Activated CD4-positive, alpha-beta T cell treated with anti-CD3 and anti-CD28 coated beads, Interleukin-2, amount 50 U/mL, for 4 hours (primary cell): ENCODE results near the gene AMPH.
A peak's percentile ranks its signal among the peaks of the same experiment; 100 is the strongest.

Experiments used
- DNase-seq, 2 experiments: peaks; one replicate each; pipeline ENCODE4 v3.0.0-alpha.2; 2020

The AMPH gene

DNA sequence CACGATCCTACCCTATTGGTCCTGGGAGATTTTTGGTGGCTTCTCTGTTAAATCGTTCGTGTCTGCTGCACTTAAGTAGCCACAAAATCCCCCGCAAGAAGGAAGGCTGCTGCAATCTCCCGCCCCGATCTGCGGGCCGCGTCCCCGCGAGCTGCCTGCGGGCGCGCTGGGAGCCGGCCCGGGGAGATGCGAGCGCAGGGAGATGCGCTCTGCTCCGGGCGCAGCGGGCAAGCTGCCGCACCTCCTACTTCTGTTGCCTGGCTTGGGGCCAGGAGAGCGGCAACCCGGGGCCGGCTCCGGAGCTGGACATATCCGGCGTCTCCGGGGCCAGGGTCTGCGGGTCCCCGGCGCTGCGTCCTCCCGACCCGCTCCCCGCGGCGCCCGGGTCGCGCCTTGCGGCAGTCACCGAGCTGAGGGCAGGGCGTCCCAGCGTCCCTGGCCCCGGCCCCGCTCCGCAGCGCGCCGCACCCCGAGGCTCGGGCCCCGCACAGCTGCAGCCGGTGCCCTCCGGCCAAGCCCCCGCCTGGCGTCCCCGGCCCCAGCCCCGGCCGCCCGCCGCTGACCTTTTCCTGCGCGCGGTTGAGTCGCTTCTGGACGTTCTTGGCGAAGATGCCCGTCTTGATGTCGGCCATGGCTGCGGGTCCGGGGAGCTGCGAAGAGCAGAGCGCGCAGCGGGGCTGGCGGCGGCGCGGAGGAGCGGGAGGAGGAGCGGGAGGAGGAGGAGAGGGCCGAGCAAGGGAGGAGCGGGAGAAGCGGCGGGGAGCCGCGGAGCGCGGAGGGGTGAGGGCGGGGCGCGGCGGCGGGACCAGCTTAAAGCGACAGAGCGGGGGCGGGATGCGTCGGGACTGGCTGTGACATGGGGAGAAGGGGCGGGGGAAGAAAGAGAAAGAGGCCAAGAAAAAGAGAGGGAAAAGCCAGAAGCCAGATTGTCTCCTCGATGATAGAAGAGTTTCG, at the start of gene AMPH:
Gene AMPH, minus strand, starts transcription at position 654 of the 954 bp plus-strand sequence. Its CDS starts 22 bp downstream, at position 632.
- DNase-seq: no peak

DNA sequence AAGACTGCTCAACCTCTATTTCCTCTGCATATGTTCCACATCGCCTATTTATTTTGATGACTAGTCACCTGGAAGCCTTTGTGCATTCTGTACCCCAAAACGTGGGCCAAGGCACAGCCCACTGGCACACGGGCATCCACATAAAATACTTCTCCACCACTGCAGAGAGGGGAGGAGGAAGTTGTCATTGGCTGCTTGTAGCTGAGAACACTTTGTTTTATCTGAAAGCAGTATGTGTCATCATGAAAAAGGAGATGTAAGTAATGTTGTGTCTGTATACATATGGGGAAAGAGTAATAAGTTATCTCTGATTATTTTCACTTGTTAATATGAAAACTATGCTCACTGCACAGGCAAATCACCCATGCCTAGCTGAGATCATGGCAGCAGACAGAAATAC, 48.2 kb upstream of the AMPH start:
- DNase-seq: no peak

DNA sequence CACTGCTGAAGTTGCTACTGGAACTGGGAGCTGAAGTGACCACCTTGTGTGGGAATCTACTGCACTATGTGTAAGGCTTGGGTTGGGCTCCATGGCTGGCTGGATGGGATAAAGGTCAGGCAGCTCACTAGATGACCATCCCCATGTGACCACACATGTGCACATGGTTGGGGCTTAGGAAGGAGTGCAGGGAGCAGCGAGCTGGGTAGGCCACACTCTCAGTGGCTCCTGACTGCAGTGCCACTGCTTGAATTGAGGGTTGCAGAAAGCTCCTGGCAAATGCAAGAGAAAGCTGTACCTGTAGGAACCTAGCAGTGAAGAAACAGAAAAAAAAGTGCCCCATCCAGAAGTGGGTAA, 47.5 kb upstream of the AMPH start:
- DNase-seq: no peak

DNA sequence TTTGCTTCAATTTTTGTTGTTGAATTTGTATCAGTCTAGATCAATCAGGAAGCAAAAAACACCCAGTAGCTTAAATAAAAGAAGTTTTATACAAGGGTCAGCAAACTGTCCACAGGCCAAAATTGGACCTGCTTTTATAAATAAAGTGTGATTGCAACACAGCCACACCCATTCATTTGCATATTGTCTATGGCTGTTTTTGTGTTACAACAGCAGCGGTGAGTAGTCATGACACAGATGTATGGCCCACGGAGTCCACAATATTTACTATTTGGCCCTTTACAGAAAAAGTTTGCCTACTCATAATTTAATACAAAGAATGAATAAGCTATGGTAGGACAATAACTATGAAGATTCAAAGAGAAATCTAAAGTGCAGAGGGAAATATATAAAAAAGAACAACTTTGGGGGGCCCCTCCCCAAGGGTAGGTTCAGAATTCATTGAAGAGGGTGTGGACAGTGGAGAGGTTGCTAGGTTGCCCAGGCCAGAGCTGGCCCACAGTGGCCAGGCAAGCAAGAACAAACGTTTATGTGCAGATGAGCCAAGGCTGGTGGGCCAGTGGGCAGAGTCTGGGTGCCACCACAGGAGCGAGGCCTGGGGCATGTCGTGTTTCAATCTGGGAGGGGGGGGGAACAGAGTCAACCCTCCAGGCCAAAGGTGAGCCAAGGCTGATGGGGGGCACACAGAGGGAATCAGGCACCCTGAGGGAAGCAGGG, 47.0 kb upstream of the AMPH start:
- DNase-seq: no peak

DNA sequence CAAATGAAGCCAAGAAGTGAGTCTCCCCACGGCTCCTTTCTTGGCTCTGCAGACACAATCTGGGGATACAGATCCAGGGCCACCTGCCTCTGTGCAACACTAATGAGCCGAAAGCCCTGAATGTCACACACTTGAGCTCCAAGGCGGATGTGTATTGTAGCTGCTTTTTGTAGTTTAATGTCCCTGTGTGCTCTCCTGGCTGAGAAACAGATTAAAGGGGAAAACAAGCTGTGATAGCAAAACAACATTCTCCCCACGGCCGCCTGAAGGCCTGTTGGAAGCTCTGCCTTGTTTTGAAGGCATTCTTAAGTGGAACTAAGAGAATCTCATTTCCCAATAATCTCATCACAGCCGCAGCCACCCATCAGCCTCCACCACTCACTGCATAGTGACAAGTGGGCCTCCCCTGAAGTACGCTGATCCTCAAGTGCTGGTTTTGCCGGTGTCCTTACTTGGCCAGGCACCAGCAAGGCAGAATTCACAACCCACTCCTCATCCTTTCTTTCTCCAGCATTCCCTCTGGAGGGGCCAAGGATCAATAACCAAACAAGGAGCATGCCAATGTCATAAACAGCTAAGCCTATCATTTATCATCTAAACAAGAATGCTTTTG, 44.4 kb upstream of the AMPH start:
- no peak for DNase-seq

DNA sequence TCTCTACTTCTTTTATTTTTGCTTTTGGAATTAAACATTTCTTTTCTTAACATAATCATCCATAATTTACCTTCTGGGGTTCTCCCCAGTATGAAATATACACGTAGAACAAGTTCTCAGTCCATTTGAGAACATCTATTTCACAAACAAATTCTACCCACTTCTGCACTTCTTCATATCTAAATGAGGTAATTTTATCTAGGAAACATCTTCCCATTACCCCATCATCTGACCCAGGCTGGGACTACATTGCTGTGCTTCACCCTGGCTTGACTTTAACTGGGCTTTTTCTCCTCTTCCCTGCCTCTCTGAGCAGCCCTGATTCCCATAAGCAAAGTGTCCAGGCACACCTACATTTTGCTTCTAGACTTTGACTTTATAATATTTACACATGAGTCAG, 43.3 kb upstream of the AMPH start:
- DNase-seq: no peak

DNA sequence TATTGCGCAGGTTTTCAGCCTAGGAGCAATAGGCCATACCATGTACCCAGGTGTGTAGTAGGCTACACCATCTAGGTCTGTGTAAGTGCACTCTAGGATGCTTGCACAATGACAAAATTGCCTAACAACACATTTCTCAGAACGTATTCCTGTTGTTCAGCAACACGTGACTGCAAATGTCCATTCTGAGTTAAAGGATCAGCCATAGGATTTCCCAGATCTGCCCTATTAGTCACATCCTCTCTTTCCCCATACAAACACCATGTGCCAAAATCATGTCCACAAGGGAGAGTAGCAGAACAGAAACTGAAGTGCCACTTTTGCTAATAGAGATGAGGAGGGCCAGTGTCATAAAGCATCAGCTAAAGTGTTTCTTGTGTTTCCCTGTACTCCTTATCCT, 42.6 kb upstream of the AMPH start:
- DNase-seq: no peak

DNA sequence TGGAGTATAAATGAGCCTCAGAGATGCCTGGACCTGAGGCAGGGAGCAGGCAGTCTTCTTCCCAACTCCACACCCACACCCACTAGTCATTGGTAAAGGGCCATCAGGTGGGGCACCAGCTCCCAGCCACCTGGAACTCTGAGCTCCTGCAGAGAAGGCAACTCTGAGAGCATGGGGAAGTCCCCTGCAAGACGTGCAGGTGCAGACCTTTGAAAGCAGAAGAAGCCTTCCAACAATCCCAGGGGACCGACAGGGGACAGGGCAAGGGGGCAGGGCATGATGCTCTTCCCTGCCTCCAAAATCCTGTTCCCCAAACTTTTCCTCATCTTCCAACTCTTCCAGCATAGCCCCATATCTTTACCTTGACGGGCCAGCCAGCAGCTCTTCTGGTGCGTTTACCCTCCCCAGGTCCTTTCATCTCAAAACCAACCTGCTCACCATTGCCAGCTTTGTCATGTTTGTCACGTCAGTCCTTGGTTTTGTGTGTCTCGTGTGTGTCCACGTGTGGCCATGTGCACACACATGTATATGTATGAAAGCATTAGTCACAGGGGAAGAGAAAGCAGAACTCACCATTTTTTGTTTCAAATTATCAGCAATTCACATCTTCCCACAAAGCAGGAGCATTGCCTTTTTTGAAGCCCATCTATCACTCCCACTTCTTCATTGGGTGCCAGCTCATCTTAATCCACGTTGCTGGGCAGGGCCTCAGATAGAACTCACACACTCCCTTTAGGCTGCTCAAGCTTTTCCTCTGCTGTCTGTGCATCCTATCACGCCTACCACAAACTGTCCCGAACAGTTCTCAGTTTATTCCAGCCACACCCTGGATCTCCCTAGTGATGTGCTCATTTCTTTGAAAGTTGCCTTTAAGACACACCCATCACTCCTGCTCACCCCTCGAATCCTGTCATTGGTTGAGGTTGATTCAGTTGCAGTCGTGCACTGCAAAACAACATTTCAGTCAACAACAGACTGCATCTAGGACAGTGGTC, 41.0 kb upstream of the AMPH start:
- no peak for DNase-seq

DNA sequence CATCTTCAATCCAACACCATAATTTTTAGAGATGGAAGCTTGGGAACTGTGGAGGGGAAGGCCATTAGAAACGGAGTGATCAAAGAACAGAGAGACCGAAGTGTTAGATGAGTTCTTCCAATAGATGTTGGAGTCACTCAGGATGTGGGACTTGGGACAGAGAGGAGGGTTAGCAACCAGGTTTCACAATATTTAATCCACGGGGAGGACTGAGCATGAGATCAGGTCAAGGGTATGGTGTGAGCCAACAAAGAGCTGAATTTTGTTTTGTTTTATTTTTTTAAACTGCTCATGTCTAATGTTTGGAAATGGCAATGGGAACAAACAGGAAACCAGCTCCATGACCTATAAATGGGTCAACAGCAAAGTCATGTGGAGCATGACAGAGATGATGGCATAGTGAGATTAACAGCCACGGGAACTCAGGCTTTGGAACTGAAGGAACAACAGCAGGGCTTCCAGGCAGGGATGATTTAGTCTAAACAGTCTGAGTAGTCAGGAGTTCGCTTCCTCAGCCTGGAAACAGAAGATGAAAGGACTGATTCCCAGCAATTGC, 38.9 kb upstream of the AMPH start:
- no peak for DNase-seq

DNA sequence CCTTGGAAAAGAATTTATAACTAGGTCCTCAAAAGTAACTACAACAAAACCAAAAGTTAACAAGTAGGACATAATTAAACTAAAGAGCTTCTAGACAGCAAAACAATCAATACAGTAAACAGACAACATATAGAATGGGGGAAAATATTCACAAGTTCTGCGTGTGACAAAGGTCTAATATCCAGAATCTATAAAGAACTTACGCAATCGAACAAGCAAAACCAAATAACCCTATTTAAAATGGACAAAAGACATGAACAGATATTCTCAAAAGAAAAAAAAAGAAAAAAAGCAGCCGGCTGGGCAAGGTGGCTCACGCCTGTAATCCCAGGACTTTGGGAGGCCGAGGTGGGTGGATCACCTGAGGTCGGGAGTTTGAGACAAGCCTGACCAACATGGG, 33.8 kb upstream of the AMPH start:
- no peak for DNase-seq

DNA sequence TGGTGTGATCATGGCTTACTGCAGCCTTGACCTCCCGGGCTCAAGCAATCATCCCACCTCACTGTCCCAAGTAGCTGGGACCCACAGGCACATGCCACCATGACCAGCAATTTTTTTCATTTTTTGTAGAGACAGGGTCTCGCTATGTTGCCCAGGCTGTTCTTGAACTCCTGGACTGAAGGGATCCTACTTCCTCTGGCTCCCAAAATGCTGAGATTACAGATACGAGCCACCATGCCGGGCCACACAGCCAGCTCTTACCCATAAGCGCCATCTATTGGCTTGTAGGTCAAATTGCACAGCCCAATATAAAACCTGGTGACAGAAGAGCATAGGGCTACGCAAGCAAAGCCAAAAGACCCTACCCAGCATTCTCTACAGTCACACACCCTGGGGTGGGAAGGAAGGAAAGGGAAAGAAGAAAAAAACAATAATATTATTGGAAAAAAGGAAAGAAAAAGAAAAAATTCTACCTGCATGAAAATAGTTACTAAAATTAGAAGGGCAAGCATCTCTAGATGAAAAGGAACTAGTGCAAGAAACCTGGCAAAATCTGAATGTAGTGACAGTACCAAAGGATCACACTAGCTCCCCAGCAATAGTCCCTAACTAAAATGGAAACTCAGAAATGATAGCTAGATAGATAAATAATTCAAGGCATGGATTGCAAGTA, 29.4 kb upstream of the AMPH start:
- peak in 1 of 2 experiments; percentile 5 for DNase-seq

DNA sequence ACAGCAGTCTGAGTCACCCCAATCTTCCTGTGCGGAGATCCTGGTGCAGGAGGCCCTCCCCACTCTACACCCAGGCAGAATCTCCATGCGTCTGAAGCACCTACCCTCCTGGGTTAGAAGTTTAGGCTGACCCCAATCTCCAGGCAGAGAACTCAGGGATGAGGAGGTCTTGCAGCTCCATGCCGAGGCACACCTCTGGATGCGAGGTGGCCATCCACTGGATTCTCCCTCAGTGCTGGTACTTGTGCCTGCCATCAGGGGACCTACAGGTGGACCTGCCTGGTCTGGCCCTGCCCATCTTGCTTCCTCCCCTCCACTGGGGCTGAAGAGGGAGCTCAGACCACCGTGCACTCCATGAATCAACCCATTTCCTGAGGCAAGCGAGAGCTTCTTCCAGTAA, 28.8 kb upstream of the AMPH start:
- DNase-seq: no peak

DNA sequence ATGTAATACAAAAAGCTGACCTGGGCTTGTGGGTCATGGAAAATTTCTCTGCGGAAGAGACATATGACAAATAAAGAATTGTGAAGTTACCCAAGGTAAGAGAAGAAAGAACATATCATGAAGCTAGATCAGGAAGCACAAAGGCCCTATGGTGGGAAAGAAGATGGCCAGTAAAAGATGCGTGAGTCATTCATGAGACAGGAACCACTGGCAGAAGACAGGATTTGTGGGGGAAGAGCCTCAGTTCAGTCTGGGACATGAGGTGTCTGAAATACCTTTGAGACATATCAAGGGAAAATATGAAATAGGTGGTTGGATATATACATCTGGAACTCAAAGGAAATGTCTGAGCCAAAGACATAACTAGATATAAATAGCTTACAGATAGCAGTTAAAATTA, 27.7 kb upstream of the AMPH start:
- DNase-seq: no peak

DNA sequence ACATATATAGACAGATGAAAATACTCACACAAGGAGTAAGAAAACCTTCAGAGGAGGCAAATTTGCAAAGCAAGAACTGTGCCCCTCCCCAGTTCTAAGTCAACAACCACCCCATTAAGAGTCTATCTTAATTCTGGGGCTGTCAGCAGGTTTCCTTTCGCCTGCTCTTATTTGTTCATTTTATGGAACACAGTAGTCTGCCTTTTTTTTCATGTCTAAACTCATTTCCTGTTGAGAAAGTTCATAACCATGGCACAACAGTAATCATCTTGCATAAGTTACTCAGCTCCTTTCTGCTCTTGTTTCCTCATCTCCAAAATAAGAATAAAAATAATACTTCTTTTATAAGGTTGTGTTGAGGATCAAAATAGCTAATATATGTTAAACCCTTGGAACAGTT, 25.8 kb upstream of the AMPH start:
- DNase-seq: no peak

DNA sequence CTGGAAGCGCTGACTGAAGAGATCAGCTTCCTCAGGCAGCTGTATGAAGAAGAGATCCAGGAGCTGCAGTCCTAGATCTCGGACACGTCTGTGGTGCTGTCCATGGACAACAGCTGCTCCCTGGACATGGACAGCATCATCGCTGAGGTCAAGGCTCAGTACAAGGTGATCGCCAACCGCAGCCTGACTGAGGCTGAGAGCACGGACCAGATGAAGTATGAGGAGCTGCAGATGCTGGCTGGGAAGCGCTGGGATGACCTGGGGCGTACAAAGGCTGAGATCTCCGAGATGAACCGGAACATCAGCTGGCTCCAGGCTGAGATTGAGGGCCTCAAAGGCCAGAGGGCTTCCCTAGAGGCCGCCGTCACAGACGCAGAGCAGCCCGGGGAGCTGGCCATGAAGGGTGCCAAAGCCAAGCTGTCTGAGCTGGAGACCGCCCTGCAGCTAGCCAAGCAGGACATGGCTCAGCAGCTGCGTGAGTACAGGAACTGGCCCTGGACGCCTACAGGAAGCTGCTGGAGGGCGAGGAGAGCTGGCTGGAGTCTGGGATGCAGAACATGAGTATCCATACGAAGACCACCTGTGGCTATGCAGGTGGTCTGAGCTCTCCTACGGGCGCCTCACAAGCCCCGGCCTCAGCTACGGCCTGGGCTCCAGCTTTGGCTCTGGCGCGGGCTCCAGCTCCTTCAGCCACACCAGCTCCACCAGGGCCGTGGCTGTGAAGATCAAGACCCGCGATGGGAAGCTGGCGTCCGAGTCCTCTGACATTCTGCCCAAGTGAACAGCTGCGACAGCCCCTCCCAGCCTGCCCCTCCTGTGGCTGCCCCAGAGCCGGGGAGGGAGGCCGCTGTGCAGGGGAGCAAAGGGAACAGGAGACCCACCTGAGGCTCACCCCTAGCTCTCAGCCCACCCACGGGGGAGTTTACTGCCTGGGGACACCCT, 24.9 kb upstream of the AMPH start:
- DNase-seq: no peak

DNA sequence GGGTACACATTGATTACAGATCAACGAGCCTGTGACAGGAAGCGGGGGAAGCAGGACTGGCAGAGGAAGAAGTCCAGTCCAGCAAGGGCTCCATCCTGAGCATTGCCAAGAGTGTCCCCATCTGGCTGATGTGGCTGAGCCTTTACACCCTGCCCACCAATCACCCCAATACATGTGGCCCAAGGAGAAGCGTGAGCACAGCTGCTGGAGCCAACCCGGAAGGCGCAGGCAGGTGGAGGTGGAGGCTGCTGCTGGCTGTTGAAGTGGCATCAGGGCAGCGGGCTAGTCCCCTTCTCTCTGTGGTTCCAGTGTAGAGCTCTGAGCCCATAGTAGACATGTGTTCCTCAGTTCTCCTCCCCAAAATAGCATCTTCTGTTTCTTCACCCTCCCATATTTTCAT, 6.8 kb upstream of the AMPH start:
- DNase-seq: no peak

DNA sequence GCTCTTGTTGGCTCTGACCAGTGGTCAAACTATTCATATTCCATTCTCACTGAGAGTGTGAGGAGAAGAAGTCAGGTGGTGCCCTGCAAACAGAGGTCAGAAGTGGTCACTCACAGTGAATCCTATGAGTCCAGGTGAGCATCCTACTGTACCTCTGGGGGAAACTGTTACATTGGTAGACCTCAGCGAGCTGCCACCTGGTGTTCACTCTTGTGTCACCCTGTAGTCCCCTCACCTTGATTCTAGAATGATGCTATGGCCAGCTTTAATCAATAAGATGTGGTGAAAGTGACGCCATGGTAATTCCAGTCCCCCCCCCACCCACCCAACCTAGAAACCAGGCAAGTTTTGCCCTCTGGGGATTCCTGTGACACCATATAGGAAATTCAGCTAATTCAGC, 1.2 kb upstream of the AMPH start:
- DNase-seq: no peak

DNA sequence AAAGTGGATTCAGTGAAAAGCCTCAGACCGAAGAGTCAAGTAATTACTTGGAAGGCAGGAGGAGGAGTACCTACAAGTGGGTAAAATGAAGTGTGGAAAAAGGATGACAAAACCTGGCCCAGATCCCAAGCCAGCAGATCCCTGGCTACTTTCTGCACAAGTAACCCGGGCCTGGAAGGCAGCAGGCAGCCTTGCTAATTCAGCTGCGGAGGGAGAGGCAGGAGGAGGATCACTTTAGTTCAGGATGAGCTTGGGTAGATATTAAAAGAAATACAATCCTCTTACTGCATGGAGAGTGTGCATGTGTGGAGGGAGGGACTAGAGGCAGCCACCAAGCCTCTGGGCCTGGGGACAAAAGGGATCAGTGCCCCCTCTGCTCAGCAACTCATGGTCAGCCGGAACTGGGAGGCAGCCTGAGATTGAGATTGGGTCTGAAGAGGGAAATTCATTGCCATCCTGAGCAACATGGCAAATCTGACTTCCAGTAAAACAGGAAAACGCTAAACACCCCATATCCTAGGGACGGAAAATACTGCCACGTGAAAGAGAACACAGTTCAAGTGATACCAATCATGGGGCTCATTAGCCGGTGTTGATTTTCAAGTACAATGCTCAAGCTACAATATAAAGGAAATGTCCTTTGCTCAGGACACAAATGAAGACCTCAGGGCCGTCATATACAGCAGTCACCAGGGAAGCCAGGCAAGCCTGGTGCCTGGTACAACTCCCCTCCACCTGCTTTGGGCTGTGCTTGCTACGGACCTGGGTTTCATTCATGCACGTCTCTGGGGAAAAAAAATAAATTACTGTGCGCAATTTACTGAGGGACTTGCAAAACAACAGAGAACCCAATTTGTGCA, 1.3 kb downstream of the AMPH start:
- no peak for DNase-seq

DNA sequence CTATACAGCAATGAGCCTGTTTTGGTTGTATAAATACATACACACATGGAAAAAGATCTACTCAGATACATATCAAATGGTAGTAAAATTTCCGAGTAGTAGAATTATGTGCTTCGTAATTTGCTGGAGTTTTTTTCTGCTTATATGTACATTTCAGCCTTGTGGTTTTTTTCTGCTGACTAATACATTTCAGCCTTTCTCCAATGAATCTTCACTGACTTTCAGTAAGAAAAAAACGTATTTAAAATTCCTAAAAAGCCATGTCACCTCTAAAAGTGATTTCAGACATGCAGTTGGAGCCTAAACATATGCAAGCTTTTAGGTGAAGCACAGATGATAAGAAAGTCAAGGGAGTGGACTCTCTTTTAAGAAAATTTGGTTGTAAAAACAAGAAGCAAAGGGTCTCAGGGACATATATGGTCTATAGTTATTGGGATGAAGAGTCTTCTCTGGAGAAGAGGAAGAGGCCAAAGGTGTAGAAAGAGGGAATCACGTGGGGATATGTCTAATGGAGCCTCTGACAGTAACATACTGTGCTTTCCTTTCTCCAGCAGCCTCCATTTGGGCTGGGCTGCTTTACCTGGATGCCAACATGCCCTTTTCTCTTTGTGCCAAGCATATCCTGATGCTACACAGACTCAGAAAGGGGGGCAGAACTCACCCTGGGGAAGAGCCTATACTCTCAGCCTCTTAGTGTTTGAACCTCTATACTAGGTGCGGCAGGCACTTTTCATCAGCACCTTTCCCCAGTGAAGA, 2.4 kb downstream of the AMPH start:
- DNase-seq: no peak
